SK-N-MC (cell line): ENCODE data around the gene PAX7.

Source experiments
- EZH2 ChIP-seq: fragments of 200-600 bp; sonication (generic); IDR thresholded peaks from one replicate; pipeline ENCODE4 v1.6.1; 2017; ENCODE audit warnings: antibody characterized with exemption
- POLR2AphosphoS5 ChIP-seq: IDR thresholded peaks from 2 replicates; pipeline ENCODE4 v1.6.1; 2012; ENCODE audit warnings: mild to moderate bottlenecking, low read depth, low read length, borderline replicate concordance

GRCh38 chr1:18666317-18666920 is 35.8 kb downstream of the PAX7 start:
- TF ChIP-seq EZH2 (no peak), POLR2AphosphoS5 (no peak)
